SK-N-SH (cell line): ENCODE data around the gene BCL11A. TPM values are rescaled to one million over a fixed set of nuclear protein-coding genes. Genes with fewer than 3 reads are reported as not detected.

Experiments
- CTCF ChIA-PET: fragments of 300-600, 350-600 bp; formaldehyde crosslinking; extraction: SDS; loops from one replicate; lab custom pipeline; 2021; lab: Yijun Ruan, JAX
- POLR2A ChIA-PET: fragments of 350-600 bp; sonication (Branson Sonifier 250); formaldehyde crosslinking; extraction: SDS; loops from one replicate; lab custom pipeline; 2020; ENCODE audit warnings: antibody characterized with exemption, inconsistent platforms; lab: Yijun Ruan, JAX
- DNase-seq: peaks from one replicate; pipeline ENCODE4 v3.0.0; 2012
- H2AFZ ChIP-seq: fragments of 200-600 bp; sonication (generic); 2 replicates; pipeline ENCODE4 v1.8.1; 2016; ENCODE audit warnings: antibody characterized with exemption, mild to moderate bottlenecking, low read depth
- H3F3A ChIP-seq: fragments of 200-600 bp; sonication (generic); replicated peaks from 2 replicates; pipeline ENCODE3; 2016; ENCODE audit warnings: antibody characterized with exemption, mild to moderate bottlenecking; ENCODE audit not compliant: insufficient read depth
- H3K27ac ChIP-seq, 2 experiments: fragments of 200-500 bp in 1 of 2; fragments of 200-600 bp in 1 of 2; sonication (Bioruptor generic) in 1 of 2; sonication (generic), shearing (Covaris generic) in 1 of 2; 2 replicates each; pipeline versions ENCODE4 v1.5.1 to v1.6.1; 2014 to 2016; ENCODE audit warnings: low read depth in 2 of 2, inconsistent platforms in 1 of 2, low read length in 1 of 2, mild to moderate bottlenecking in 1 of 2, mixed read lengths in 1 of 2
- H3K27me3 ChIP-seq: fragments of 200-600 bp; sonication (generic), shearing (Covaris generic); 2 replicates; pipeline ENCODE4 v1.6.1; 2016; ENCODE audit warnings: mixed run types; ENCODE audit not compliant: insufficient read depth
- H3K36me3 ChIP-seq, 2 experiments: fragments of 200-500 bp in 1 of 2; fragments of 200-600 bp in 1 of 2; sonication (Bioruptor generic) in 1 of 2; sonication (generic) in 1 of 2; replicated peaks in 1 of 2; 2 replicates each; pipeline versions ENCODE3 to v1.5.1; 2014 to 2016; ENCODE audit warnings: low read length in 1 of 2, mild to moderate bottlenecking in 1 of 2; ENCODE audit not compliant: insufficient read depth in 2 of 2, control insufficient read depth in 1 of 2
- H3K4me1 ChIP-seq, 2 experiments: fragments of 200-500 bp in 1 of 2; fragments of 200-600 bp in 1 of 2; sonication (Bioruptor generic) in 1 of 2; sonication (generic), shearing (Covaris generic) in 1 of 2; 2 replicates each; pipeline versions ENCODE4 v1.5.1 to v1.6.1; 2014 to 2016; ENCODE audit warnings: low read depth in 1 of 2, low read length in 1 of 2, mixed run types in 1 of 2; ENCODE audit not compliant: insufficient read depth in 2 of 2, control insufficient read depth in 1 of 2
- H3K4me2 ChIP-seq: fragments of 200-600 bp; sonication (generic), shearing (Covaris generic); 2 replicates; pipeline ENCODE4 v1.6.1; 2017; ENCODE audit warnings: mixed run types
- H3K4me3 ChIP-seq, 2 experiments: fragments of 200-500 bp in 1 of 2; fragments of 200-600 bp in 1 of 2; sonication (Bioruptor generic) in 1 of 2; sonication (generic), shearing (Covaris generic) in 1 of 2; 2 replicates each; pipeline versions ENCODE4 v1.5.1 to v1.8.1; 2014 to 2016; ENCODE audit warnings: low read depth in 2 of 2, inconsistent platforms in 1 of 2, low read length in 1 of 2, mild to moderate bottlenecking in 1 of 2, mixed read lengths in 1 of 2, moderate library complexity in 1 of 2
- H3K79me2 ChIP-seq: fragments of 200-600 bp; sonication (generic); 2 replicates; pipeline ENCODE4 v1.8.1; 2017; ENCODE audit warnings: mild to moderate bottlenecking; ENCODE audit not compliant: insufficient read depth
- H3K9ac ChIP-seq: fragments of 200-600 bp; sonication (generic); 2 replicates; pipeline ENCODE4 v1.6.1; 2017; ENCODE audit warnings: mixed run types
- H3K9me2 ChIP-seq: fragments of 200-600 bp; sonication (generic); 2 replicates; pipeline ENCODE4 v1.6.1; 2017; ENCODE audit warnings: mixed run types
- H3K9me3 ChIP-seq: fragments of 200-600 bp; sonication (generic); 2 replicates; pipeline ENCODE4 v1.6.1; 2017; ENCODE audit warnings: mixed run types, mild to moderate bottlenecking, moderate library complexity
- H4K20me1 ChIP-seq: fragments of 200-600 bp; sonication (generic); 2 replicates; pipeline ENCODE4 v1.6.1; 2017; ENCODE audit warnings: mild to moderate bottlenecking, mixed run types; ENCODE audit not compliant: insufficient read depth
- CHD2 ChIP-seq: fragments of 150-350 bp; IDR thresholded peaks from 2 replicates; pipeline ENCODE4 v1.6.1; 2018; ENCODE audit warnings: low read length; ENCODE audit not compliant: partially characterized antibody
- EZH2phosphoT487 ChIP-seq: fragments of 200-600 bp; sonication (generic); IDR thresholded peaks from 2 replicates; pipeline ENCODE4 v1.6.1; 2017; ENCODE audit warnings: low read depth, mixed run types, mild to moderate bottlenecking, antibody characterized with exemption, moderate library complexity, borderline replicate concordance
- FOXM1 ChIP-seq: IDR thresholded peaks from 2 replicates; pipeline ENCODE4 v1.4.0; 2012; ENCODE audit warnings: low read depth, mild to moderate bottlenecking
- IRF3 ChIP-seq: fragments of 150-350 bp; IDR thresholded peaks from 2 replicates; pipeline ENCODE4 v1.6.1; 2016; ENCODE audit warnings: mild to moderate bottlenecking, low read depth, low read length
- JUND ChIP-seq: IDR thresholded peaks from 2 replicates; pipeline ENCODE4 v1.4.0; 2012
- MEF2A ChIP-seq: IDR thresholded peaks from 2 replicates; pipeline ENCODE4 v1.4.0; 2012; ENCODE audit warnings: low read depth, borderline replicate concordance
- MXI1 ChIP-seq: IDR thresholded peaks from 2 replicates; pipeline ENCODE4 v1.6.1; 2012; ENCODE audit warnings: mild to moderate bottlenecking, low read depth, low read length, improper control_type of control experiment
- PBX3 ChIP-seq: IDR thresholded peaks from 2 replicates; pipeline ENCODE4; 2012
- RAD21 ChIP-seq: IDR thresholded peaks from 2 replicates; pipeline ENCODE4 v1.6.1; 2012; ENCODE audit warnings: mild to moderate bottlenecking, low read length
- REST ChIP-seq: IDR thresholded peaks from 2 replicates; pipeline ENCODE4 v1.6.1; 2012; ENCODE audit warnings: mild to moderate bottlenecking, low read depth, low read length, moderate library complexity
- RFX5 ChIP-seq: IDR thresholded peaks from 2 replicates; pipeline ENCODE4 v1.6.1; 2012; ENCODE audit warnings: mild to moderate bottlenecking, improper control_type of control experiment, low read length
- SIN3A ChIP-seq: IDR thresholded peaks from 2 replicates; pipeline ENCODE4 v1.6.1; 2012; ENCODE audit warnings: low read depth, mild to moderate bottlenecking, low read length, moderate library complexity, borderline replicate concordance
- TAF1 ChIP-seq: IDR thresholded peaks from 2 replicates; pipeline ENCODE4 v1.6.1; 2012; ENCODE audit warnings: low read depth, mild to moderate bottlenecking, low read length, moderate library complexity, borderline replicate concordance
- TCF12 ChIP-seq: IDR thresholded peaks from 2 replicates; pipeline ENCODE4 v1.4.0; 2012
- USF1 ChIP-seq: IDR thresholded peaks from 2 replicates; pipeline ENCODE4 v1.4.0; 2012; ENCODE audit warnings: low read depth, borderline replicate concordance
- YY1 ChIP-seq: IDR thresholded peaks from 2 replicates; pipeline ENCODE4 v1.4.0; 2012; ENCODE audit warnings: low read depth, mild to moderate bottlenecking
- ZBTB33 ChIP-seq: IDR thresholded peaks from 2 replicates; pipeline ENCODE4 v1.4.0; 2012; ENCODE audit warnings: low read depth, borderline replicate concordance
- WGBS: methylation state at CpG from one replicate; pipeline ENCODE4 v1.1.6; 2017; ENCODE audit warnings: low lambda C conversion rate; 5-methylcytosine and 5-hydroxymethylcytosine counted together
- polyA plus RNA-seq, 3 experiments: library from polyadenylated mRNA; depleted of rRNA; stranded (reverse); fragments of >200 nt; gene quantifications; 2 replicates each; pipeline ENCODE4 v1.2.3, GENCODE V29; 2012

BCL11A gene
- polyA plus RNA-seq, 1 of the 3 experiments (the other 2 are of a cell fraction), result 1.9 TPM

- Histone ChIP-seq H3K4me2 (no peak overlapping the region), H3K9ac (no peak overlapping the region), H3K9me2 (no peaks in the 10 kb centered on the region), H3K79me2 (no peaks in the 10 kb centered on the region), H3F3A (no peaks in the 10 kb centered on the region), H3K27ac (no peak overlapping the region), H3K4me3 (no peak overlapping the region), H3K4me1 (no peaks in the 10 kb centered on the region; a peak in 1 of 4 replicates)
- POLR2A ChIA-PET, result no interaction called here
- WGBS, result 82% methylated on average over 25 of the region's 25 CpGs
- CTCF ChIA-PET, result interaction anchor here (1.4 to 14.3 kb wide), 2 partner anchors 21 to 89 kb away, joined by 5 to 324 read pairs; no protein-coding TSS in a partner anchor
- no peak for TF ChIP-seq EZH2phosphoT487
- no peak for TF ChIP-seq IRF3
- no peak for TF ChIP-seq PBX3
- no peak for TF ChIP-seq REST
- TF ChIP-seq CHD2, result no peak
- TF ChIP-seq RFX5, result no peak
- no peak for TF ChIP-seq TAF1
- no peak for TF ChIP-seq ZBTB33
- TF ChIP-seq MXI1, result no peak
- no peak for TF ChIP-seq RAD21
- TF ChIP-seq TCF12, result no peak
- TF ChIP-seq FOXM1, result no peak
- TF ChIP-seq SIN3A, result no peak
- TF ChIP-seq MEF2A, result no peak
- no peak for TF ChIP-seq YY1
- no peak for TF ChIP-seq JUND
- TF ChIP-seq USF1, result no peak
- TF ChIP-seq, all 33 proteins: peak for 0
- Histone ChIP-seq H3K27me3 (no peaks in the 10 kb centered on the region; the same call in 1 of the 2 replicates), H3K36me3 (no peaks in the 10 kb centered on the region), H2AFZ (no peak overlapping the region), H4K20me1 (no peaks in the 10 kb centered on the region), H3K9me3 (no peaks in the 10 kb centered on the region)
- no peak for DNase-seq
Observed at GRCh38 chr2:60585276-60585675, 31.8 kb upstream of the BCL11A start.
